ENCODE data around the gene ZSCAN20.
"Not testable (repeated sequence)": the region's sequence is repeated elsewhere in the genome, so short reads cannot be mapped to it uniquely, and the experiment has no call there.

Gene ZSCAN20

DNA sequence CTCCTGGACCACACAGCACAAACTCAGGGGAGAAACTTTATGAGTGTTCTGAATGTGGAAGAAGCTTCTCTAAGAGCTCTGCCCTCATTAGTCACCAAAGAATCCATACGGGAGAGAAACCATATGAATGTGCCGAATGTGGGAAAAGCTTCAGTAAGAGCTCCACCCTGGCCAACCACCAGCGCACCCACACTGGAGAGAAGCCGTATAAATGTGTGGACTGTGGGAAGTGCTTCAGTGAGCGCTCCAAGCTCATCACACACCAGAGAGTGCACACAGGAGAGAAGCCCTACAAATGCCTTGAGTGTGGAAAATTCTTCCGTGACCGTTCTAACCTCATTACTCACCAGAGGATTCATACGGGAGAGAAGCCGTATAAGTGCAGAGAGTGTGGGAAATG, 22.5 kb downstream of the ZSCAN20 start:
- no peak for DNase-seq

DNA sequence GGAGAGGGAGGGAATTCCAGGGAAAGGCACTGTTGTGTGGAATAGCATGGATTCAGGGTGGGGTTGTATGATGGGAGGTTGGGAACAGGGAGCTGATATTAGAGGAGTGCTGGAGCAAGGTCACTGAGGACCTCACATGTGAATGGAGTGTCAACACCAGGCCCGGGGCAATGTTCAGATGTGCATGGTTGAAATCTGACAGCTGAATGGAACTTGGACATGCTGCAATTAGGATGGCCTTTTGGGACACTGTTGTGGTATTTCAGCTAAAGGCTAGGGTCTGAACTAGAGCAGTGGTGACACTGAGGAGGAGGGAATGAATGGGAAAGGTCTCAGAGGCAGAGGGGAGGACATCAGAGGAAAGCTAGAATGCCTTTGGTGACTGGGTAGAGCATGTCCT, 25.0 kb downstream of the ZSCAN20 start:
- DNase-seq, result no peak

DNA sequence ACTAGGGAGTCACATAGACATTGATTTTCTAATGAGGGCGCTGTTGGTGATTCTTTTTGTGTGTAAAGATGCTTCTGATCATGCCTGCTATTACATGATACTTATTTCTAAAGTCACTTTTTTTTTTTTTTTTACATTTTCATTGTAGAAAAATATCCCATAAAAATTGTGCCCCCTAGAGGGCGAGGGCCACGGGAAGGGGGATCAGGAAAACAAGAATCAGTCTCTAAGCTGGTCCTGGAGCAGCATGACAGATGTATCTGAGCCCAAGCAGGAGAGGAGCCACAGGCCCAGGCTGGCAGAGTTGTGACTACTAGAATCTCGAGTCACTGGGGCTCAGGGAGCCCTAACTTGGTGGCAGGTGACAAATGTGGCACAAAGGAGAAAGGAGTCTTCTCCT, 28.1 kb downstream of the ZSCAN20 start:
- no peak for DNase-seq

DNA sequence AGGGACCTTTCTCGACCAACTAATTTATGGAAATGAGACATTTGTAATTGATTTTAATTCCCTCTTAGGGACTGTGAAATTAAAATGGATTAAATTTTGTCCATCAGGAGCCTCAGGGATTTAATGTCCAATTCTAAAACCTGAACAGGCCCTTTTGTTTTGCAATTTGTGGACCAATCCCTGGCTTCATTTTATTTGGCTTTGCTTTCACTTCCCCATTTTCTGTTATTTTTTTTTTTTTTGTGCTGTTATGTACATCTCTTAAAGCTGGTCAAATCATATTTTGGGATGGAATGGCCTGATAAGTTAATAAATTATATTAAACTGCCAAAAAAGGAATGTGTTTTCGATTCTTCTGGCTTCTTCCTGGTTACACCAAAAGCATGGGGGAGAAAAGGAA, 28.9 kb downstream of the ZSCAN20 start:
- DNase-seq, result no peak

- no peak for DNase-seq
Observed at GRCh38 chr1:33501774-33502173, 29.3 kb downstream of the ZSCAN20 start.

DNA sequence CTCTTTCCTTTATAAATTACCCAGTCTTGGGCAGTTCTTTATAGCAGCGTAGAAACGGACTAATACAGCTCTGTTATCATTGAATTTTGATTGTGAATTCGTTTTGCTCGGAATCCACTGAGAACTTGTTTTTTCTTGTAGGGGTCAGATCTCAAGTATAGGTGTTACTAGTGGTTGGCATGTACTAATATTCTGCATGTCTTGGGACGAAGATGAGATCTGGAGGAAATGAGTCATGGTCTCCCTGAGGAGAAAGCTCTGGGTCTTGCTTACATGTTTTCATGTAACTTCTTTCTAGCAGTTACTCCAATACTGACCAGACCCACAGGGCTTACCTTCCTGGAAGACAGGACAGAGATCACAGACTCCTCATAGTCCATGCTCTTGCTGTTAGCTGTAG, 30.3 kb downstream of the ZSCAN20 start:
- DNase-seq, result no peak

DNA sequence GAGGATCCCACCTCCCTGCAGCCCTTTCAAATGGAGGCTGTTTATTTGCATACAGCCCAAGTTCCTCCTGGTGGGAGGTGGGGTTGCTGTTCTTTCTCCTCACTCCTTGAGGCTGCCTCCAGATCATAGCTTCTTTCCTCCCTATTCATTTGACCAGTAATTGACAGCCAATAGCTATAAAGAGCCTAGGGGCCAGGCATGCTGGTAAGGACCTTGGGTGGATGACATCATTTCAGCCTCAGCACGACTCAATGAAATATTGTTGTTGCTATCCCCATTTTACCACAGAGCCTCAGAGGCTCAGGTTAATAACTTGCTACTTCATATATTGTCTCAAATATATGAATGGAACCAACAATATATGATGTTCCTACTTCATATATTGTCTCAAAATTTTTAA, 31.1 kb downstream of the ZSCAN20 start:
- no peak for DNase-seq

DNA sequence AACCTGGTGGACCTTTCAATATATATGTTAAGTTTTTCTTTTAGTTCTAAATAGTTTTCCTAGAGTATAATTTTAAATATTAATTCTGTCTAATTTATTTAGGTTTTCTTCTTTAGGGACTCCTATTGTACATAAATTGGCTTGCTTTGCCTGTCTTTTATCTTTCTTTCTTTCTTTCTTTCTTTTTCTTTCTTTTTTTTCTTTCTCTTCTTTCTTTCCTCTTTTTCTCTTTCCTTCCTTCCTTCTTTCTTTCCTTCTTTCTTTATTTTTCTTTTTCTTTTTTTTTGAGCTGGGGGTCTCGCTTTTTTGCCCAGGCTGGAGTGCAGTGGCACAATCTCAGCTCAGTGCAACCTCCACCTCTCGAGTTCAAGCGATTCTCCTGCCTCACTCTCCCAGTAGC, 35.2 kb downstream of the ZSCAN20 start:
- no peak for DNase-seq

DNA sequence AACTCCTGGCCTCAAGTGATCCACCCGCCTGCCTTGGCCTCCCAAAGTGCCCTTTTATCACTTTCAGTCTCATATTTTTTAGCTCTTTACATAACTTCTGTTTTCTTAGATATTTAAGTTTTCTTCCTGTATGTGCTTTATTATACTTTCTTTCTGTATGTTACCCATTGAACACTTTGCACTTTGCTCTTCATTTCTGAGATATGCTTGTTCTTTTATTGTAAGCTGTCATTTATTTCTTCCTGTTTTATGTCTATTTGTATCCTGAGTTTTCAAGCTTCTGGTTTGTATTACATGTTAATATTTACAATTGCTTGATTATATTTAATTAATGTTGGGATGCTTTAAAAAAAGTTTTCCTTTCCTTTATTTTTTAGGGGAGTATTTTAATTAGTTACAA, 35.7 kb downstream of the ZSCAN20 start:
- DNase-seq, result no peak

GRCh38 chr1:33509276-33509675, 36.8 kb downstream of the ZSCAN20 start:
- DNase-seq, result not testable (repeated sequence)

DNA sequence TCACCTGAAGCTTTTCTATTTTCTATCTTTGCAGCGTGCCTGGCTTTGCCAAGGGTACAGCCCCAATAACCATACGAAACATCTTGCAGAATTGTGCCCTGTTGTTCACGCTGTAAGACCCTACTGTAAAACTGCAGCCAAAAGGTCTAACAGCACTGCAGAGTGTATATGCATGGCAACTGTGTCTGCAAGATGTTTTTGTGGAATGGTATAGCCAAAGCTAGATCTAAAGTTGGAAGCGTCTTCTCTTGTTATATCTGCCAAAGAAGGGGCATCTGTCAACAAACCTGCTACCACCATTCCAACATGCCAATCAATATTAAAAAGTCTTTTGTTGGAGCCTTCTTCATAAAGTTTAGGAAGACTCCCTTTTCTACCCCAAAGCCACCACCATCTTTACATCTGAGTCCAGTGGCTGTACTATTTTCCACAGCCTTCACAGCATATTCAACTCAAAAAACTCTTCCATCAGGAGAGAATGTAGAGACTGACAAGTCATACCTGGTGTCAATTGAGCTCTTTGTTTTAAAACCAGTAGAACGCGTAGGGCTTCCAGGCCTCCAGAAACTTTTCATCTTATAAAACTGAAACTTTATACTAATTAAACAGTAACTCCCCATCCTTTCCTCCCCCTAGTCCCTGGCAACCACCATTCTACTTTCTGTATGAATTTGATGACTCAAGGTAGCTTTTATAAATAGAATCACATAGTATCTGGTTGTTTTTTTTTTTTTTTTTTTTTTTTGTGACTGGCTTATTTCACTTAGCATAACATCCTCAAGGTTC, 40.0 kb downstream of the ZSCAN20 start:
- DNase-seq, result no peak

DNA sequence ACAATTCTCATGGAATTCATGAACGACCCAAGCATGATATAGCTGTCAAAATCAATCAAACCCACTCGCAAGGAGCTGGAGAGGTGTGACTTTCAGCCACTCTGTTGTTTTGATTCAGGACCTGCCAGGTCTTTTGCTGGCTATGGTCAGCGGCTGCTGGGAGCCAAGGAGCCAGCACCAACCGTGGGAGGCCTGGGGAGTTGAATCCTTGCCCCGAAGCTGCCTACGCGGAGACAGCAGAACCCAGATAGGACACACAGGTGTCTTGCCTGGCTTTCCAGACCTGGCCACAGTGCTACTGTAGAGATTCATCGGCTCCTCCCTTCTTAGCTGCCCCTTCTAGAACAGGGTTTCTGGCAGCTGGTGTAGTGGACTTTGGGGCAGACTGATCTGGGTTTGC, 42.7 kb downstream of the ZSCAN20 start:
- no peak for DNase-seq

GRCh38 chr1:33515607-33516006, 43.2 kb downstream of the ZSCAN20 start:
- DNase-seq, result no peak

DNA sequence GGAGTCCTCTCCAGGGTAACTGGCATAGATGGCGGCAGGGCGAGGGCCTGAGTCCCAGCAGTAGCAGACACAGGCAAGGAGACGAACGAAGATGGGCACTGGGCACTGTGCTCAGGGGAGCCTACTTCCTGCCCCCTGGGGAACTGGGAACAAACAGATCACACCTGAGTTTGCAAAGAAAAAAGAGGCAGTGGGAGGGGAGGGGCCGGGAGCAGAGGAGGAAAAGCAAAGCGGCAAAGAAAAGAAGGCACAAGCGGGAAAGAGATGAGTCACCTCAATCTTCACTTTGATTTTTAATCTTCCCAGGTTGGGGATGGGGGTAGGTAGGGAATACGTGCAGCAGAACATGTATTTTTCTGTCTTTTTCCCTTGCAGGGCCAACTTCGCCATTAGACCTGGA, 44.0 kb downstream of the ZSCAN20 start:
- no peak for DNase-seq

GRCh38 chr1:33516891-33517567, 44.6 kb downstream of the ZSCAN20 start:
- no peak for DNase-seq

DNA sequence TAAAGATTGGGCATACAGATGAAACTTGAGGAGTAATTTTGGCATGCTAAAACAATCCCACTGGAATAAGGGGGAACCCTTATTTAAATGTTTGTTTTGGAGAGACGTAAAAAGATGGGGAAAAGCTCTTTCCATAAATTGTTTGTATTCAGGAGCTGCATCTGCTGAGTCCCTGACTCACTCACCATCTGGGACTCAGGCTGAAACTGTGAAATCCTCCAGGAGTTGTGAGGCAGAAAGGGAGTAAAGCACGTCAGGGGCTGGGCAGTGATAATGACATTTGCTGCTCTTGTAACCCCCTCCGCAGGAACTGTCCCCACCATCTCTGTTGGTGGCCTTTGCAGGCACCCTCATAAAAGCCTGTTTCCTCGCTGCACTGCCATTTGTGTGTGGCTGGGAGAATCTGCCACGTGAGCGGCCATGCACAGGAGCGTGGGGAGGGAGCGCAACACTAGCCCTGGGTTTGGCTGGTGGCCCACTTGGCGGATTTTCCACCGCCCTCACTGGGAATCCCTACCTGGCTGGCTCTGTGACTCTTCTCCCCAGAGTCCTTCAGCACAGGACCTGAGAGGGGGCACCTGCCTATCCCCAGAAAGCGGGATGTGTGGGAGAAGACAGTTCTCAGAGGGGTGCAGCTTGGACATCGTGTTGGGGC, 45.3 kb downstream of the ZSCAN20 start:
- no peak for DNase-seq

DNA sequence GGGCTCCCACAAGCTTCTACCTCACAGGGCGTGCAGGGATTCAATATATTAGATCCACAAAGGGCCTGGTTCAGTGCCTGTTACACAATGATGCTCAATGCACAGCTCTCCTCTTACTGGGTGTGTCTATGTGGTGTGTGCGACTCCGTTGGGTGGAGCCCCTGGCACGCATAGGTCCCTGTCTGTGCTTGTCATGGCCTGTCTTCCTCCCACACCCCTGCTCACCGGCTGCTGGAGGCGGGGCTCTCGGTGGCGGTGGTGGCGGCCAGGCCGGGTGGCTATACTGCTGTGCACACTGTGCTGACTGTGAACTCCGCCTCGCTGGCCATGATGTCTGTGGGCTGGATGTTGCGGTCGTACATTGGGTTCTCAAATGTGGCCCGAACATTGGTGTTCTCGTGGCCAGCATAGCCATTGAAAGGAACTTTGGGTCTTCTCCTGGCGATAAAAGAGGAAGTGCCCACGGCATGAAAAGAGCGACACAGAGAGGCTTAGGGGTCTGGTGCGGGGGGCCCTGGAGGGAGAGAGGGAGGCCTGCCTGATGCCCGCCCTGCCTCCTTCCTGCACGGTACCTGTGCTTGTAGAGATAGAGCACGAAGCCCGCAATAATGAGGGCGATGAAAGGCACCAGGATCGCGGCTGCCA, 46.9 kb downstream of the ZSCAN20 start:
- no peak for DNase-seq

DNA sequence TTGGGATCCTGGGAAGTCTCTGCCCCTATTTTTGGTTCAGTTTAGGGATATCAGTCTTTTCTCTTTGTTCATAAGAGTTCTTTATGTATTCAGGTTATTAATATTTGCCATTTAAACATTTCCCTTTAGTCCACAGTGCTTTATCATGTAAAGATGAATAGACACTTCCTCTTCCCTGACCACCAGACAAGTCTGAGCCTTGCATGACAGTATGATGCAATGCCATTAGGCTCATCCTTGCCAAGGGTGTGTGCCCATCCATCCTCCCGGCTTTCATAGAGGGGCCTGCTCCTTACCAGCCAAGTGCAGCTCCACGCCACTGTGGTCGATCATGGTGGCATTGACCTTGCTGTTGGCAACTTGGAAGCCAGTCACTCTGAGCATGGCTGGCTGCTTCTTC, 52.1 kb downstream of the ZSCAN20 start:
- DNase-seq, result no peak

DNA sequence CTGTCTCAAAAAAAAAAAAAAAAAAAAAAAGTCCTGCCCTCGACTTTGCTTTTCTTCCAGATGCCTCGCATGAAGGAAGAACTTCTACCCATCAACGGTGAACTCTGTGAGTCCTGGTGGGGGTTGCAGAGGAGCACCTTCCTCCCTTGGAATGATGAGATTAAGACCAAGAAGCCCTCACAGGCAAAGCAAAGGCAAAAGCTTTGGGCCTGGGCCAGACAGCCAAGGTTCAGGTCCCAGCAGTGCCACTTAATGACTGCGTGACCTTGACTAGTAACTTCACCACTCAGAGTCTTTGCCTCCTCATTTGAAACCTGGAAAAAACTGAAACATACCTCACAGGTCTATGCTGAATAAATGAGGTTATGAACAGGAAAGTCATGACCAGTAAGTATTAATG, 55.5 kb downstream of the ZSCAN20 start:
- DNase-seq, result no peak

DNA sequence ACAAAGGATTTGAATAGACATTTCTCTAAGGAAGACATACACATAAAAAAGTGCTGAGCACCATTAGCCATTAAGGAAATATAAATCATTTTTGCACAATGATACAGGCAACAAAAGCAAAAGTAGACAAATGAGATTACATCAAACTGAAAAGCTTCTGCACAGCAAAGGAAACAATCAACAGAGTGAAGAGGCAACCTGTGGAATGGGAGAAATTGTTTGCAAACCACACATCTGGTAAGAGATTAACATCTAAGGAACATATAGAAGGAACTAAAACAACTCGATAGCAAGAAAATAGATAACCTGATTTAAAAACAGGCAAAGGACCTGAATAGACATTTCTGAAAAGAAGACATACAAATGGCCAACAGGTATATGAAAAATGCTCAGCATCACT, 57.5 kb downstream of the ZSCAN20 start:
- no peak for DNase-seq

- no peak for DNase-seq
Observed at GRCh38 chr1:33532250-33532649, 59.8 kb downstream of the ZSCAN20 start.

GRCh38 chr1:33532936-33533335, 60.5 kb downstream of the ZSCAN20 start:
- no peak for DNase-seq

DNA sequence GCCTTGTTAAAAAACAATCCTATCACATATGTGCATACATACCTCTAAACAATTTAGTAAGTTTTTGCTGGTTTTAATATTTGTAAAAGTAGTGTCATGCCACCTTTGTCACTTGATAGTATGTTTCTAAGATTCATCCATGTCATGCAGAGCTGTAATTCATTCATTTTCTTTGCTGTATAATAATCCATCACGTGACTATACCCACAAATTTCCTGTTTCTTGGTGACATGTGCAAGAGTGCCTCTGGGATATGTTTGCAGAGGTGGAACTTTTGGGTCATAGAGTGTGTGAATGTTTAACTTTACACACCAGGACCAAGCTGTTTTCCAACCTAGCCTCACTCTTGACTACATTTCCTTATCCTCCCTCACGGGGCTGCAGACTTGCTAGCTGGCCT, 62.9 kb downstream of the ZSCAN20 start:
- no peak for DNase-seq

DNA sequence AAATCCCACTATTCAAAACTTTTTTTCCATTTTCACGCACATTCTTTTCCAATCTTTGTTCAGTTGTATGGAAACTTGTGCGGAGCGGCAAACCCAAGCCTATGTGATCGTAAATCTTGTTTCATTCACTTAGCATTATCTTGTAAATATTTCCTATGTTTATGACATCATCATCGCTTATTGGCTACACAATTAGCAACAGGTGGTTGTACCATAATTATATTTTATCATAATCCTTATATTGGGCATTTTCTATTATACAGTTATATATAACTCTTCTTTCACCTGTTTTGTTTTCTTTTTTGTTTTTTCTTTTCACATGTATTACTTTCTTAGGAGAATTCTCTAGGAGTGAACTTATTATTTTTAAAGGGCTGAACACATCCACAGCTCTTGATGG, 65.4 kb downstream of the ZSCAN20 start:
- no peak for DNase-seq

Data from stimulated activated CD4-positive, alpha-beta T cell treated with anti-CD3 and anti-CD28 coated beads, Interleukin-1b, Interleukin-23, amount 100 ng/mL, for 48 hours (primary cell).